Measurements from ENCODE around the gene ENO4.

The ENO4 gene

GRCh38 chr10:116848944-116849247 lies 403 bp upstream of the ENO4 start:
- no peak for TF ChIP-seq CTCF (IDR thresholded peaks at IDR 0.05; ENCODE audit: low read depth, low read length)
- peak overlapping the region; percentile 59 to 67 for H3K4me3 ChIP-seq (replicated peaks in 1 of 2; ENCODE audit: low read depth in 2 of 2, low read length in 2 of 2)
- DNase-seq (ENCODE audit: low read depth in 2 of 2) = peak in 1 of 2 donors; percentile 2

GRCh38 chr10:116850058-116850611 lies 836 bp downstream of the ENO4 start:
- H3K4me3 ChIP-seq (replicated peaks in 1 of 2; ENCODE audit: low read depth in 2 of 2, low read length in 2 of 2) = peak overlapping the region; percentile 59 to 67
- no peak for TF ChIP-seq CTCF (IDR thresholded peaks at IDR 0.05; ENCODE audit: low read depth, low read length)
- no peak for DNase-seq (ENCODE audit: low read depth in 2 of 2)

- H3K4me3 ChIP-seq (replicated peaks in 1 of 2; ENCODE audit: low read depth in 2 of 2, low read length in 2 of 2) = no peak overlapping the region
- DNase-seq (ENCODE audit: low read depth in 2 of 2) = no peak
- TF ChIP-seq CTCF (IDR thresholded peaks at IDR 0.05; ENCODE audit: low read depth, low read length) = no peak
Observed at GRCh38 chr10:116852246-116852645, 2.9 kb downstream of the ENO4 start.

- TF ChIP-seq CTCF (IDR thresholded peaks at IDR 0.05; ENCODE audit: low read depth, low read length) = no peak
- no peak for DNase-seq (ENCODE audit: low read depth in 2 of 2)
Observed at GRCh38 chr10:116853287-116853686, 4.0 kb downstream of the ENO4 start.

GRCh38 chr10:116853701-116854100 lies 4.4 kb downstream of the ENO4 start:
- DNase-seq (ENCODE audit: low read depth in 2 of 2) = no peak
- H3K4me3 ChIP-seq (replicated peaks in 1 of 2; ENCODE audit: low read depth in 2 of 2, low read length in 2 of 2) = no peak overlapping the region
- TF ChIP-seq CTCF (IDR thresholded peaks at IDR 0.05; ENCODE audit: low read depth, low read length) = no peak

More at GRCh38 chr10:116853287-116853686, 4.0 kb downstream of the ENO4 start:
- no peak overlapping the region for H3K4me3 ChIP-seq (replicated peaks in 1 of 2; ENCODE audit: low read depth in 2 of 2, low read length in 2 of 2)

GRCh38 chr10:116857156-116857555 lies 7.9 kb downstream of the ENO4 start:
- DNase-seq (ENCODE audit: low read depth in 2 of 2) = no peak
- no peak for TF ChIP-seq CTCF (IDR thresholded peaks at IDR 0.05; ENCODE audit: low read depth, low read length)
- no peak overlapping the region for H3K4me3 ChIP-seq (replicated peaks in 1 of 2; ENCODE audit: low read depth in 2 of 2, low read length in 2 of 2)

- no peak for DNase-seq (ENCODE audit: low read depth in 2 of 2)
- no peak for TF ChIP-seq CTCF (IDR thresholded peaks at IDR 0.05; ENCODE audit: low read depth, low read length)
- no peak overlapping the region for H3K4me3 ChIP-seq (replicated peaks in 1 of 2; ENCODE audit: low read depth in 2 of 2, low read length in 2 of 2)
Observed at GRCh38 chr10:116861796-116862195, 12.5 kb downstream of the ENO4 start.

Data from cardiac fibroblast (primary cell).